Measurements from ENCODE around the gene SERPIND1. TPM values are rescaled to one million over a fixed set of nuclear protein-coding genes. Genes with fewer than 3 reads are reported as not detected.
"Not testable (repeated sequence)": the region's sequence is repeated elsewhere in the genome, so short reads cannot be mapped to it uniquely, and the experiment has no call there.

The SERPIND1 gene, protein sequence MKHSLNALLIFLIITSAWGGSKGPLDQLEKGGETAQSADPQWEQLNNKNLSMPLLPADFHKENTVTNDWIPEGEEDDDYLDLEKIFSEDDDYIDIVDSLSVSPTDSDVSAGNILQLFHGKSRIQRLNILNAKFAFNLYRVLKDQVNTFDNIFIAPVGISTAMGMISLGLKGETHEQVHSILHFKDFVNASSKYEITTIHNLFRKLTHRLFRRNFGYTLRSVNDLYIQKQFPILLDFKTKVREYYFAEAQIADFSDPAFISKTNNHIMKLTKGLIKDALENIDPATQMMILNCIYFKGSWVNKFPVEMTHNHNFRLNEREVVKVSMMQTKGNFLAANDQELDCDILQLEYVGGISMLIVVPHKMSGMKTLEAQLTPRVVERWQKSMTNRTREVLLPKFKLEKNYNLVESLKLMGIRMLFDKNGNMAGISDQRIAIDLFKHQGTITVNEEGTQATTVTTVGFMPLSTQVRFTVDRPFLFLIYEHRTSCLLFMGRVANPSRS
- not detected for total RNA-seq

DNA sequence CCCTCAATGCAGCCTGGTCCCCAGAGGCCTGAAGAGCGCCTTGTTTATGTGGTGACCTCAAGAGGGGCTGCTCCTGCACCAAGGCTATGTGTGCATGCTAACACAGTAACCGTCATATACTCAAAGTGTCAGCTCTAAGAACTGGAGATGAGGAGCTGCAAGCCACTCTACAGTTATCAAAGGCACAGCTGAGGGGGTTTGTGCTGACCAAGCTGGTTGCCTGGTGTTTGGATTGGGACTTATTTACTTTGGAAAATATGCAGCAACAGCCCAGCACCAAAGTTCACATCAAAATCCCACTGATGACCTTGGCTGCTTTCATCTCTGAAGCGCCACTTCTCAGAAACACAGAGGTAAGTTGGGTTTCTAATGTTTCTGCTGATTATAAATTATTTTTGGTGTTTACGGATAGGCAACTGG, at the start of gene SERPIND1:
SERPIND1 (plus strand) TSS at position 321 of the 420 bp plus-strand sequence. CDS start 5,200 bp downstream, outside the sequence.
- no peak for DNase-seq
- no peak within 1 kb of the TSS for H3K27ac Mint-ChIP-seq
- H3K36me3 Mint-ChIP-seq: peaks cover 7% of the 10 kb centered on the region
- H3K4me3 Mint-ChIP-seq: no peak within 1 kb of the TSS
- CTCF ChIA-PET: interaction anchor here (0.8 to 2.0 kb wide), 4 partner anchors 10 to 31 kb away, joined by 3 to 11 read pairs (median 4); no protein-coding TSS in a partner anchor
- peaks cover 6% of the 10 kb centered on the region for H3K4me1 Mint-ChIP-seq (ENCODE audit: low read depth)
- no peaks in the 10 kb centered on the region for H3K27me3 Mint-ChIP-seq
- no peaks in the 10 kb centered on the region for H3K9me3 Mint-ChIP-seq
- POLR2A ChIA-PET: no interaction called here
- intact Hi-C loops (cut with micrococcal nuclease): no loop called here

DNA sequence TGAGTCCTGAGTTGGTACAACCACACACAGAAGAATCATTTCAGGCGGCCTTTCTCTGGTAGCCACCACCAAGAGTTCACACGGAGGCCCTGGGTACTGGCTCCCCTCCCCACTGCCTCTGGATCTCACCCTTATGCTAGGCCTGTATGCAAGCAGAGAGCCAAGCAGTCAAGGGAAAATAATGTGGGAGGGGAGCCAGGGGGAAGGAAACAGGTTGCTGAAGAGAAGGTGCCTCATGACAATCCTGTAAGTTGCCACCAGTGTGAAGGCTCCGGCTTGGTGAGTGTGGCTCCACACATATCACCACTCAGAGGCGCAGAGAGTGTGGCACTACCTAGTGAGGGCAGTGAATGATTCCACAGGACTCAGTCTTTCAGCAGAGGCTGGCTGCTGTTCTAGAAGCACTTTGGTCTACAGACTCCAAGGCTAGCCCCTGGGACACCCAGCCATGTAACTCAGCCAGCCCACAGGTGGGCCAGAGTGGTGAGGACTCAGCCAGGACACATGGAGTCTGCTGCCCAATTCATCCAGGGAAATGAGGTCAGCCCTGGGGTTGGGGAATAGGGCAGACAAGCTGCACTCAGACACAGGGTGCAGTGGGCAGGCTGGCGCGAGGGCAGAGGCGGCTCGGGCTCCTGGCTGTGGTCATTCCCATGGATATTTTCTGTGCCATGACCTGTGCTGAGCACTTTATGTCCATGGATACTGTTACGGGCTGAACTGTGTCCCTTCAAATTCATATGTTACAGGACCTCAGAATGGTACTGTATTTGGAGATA, 49.0 kb upstream of the SERPIND1 start:
- DNase-seq: no peak
- Mint-ChIP-seq H3K4me3 (no peak overlapping the region), H3K9me3 (no peaks in the 10 kb centered on the region), H3K36me3 (peaks cover 29% of the 10 kb centered on the region), H3K27me3 (no peaks in the 10 kb centered on the region), H3K27ac (no peak overlapping the region), H3K4me1 (ENCODE audit: low read depth) (no peaks in the 10 kb centered on the region)
- ChIA-PET CTCF (interaction anchor here (1.5 kb wide), 1 partner anchor 17 kb away, joined by 3 read pairs; no protein-coding TSS in a partner anchor), POLR2A (no interaction called here)
- intact Hi-C loops (cut with micrococcal nuclease): no loop called here

- H3K27me3 Mint-ChIP-seq: no peaks in the 10 kb centered on the region
- H3K9me3 Mint-ChIP-seq: no peaks in the 10 kb centered on the region
- H3K4me1 Mint-ChIP-seq (ENCODE audit: low read depth): no peaks in the 10 kb centered on the region
- no peak for DNase-seq
- no peak overlapping the region for H3K27ac Mint-ChIP-seq
- H3K36me3 Mint-ChIP-seq: peaks cover 30% of the 10 kb centered on the region
- intact Hi-C loops (cut with micrococcal nuclease): no loop called here
- CTCF ChIA-PET: no interaction called here
- POLR2A ChIA-PET: no interaction called here
- H3K4me3 Mint-ChIP-seq: no peak overlapping the region
Observed at GRCh38 chr22:20725987-20726558, 47.8 kb upstream of the SERPIND1 start.

DNA sequence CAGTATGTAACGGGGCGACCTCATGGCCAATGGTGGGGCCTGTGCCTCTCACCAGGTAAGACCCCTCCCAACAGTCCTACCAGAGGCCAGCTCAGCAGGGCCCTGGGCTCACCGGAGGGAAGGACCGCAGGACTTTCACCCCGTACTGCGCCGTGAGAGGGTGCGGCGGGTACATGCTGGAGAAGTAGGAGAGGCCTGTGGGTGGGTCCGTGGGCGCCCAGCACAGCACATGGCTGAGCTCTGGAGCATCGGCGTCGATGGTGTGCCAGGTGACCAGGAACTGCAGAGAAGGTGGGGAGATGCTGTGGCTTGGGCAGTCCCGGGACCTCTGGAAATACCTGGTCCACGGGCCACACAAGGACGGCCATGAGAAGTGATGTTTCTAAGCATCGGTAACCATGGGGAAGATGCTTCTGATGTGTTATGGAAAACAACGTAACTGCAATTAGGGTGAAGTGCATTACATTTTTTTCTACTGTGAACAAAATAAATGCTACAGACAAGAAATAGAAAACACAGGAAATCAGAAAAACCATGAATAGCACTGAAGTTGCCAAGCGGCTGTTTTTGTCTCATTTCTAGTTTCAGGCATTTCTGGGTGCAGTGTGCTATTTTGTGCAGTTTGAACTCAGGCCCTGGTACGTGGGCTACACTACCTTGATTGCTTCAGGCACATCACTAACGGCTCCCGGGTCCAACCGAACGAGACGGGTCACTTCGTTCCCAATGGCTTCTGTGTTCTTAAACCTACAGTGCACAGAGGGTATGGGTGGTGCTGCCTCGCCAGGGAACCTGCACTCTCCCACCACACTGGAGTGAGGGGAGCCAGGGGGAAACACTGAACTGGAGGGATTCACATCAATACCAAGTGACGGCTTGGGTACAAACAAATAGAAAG, 46.5 kb upstream of the SERPIND1 start:
- intact Hi-C loops (cut with micrococcal nuclease): no loop called here
- Mint-ChIP-seq H3K27me3 (no peaks in the 10 kb centered on the region), H3K4me3 (no peak overlapping the region), H3K36me3 (peaks cover 28% of the 10 kb centered on the region), H3K9me3 (no peaks in the 10 kb centered on the region), H3K27ac (no peak overlapping the region), H3K4me1 (ENCODE audit: low read depth) (no peaks in the 10 kb centered on the region)
- ChIA-PET POLR2A (no interaction called here), CTCF (no interaction called here)
- no peak for DNase-seq

DNA sequence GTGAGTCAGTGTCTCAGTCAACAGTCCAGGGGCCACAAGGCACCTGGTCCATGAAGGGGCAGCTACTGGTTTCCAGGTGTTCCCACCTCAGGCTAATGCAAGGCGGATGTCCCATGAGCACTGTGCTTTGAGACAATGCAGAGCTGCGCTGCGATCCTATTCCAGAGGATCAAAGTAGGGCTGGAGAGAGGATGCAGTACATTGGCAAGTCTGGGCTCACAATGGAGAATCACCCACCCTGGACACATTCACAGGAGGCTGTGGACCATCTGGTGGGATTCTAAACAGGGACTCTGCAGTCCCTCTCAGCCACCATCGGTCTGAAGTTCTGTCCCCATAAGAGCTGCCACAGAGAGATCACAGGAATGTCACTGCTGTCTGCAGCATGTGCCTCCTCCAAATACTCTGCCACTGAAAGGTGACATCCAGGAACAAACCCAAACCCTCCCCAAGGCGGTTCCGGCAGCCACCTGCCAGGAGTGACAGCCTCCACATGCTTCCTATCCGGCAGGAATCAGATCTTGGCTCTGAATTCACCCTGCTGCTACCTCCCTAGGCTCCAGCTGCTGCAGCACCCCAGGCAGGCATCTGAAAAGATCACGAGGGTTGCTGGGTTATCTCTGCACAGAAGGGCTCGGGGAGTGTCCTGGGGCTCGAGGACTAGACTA, 45.3 kb upstream of the SERPIND1 start:
- intact Hi-C loops (cut with micrococcal nuclease): no loop called here
- ChIA-PET POLR2A (no interaction called here), CTCF (no interaction called here)
- Mint-ChIP-seq H3K27me3 (no peaks in the 10 kb centered on the region), H3K4me3 (no peak overlapping the region), H3K27ac (no peak overlapping the region), H3K4me1 (ENCODE audit: low read depth) (no peaks in the 10 kb centered on the region), H3K36me3 (peaks cover 28% of the 10 kb centered on the region), H3K9me3 (no peaks in the 10 kb centered on the region)
- no peak for DNase-seq

DNA sequence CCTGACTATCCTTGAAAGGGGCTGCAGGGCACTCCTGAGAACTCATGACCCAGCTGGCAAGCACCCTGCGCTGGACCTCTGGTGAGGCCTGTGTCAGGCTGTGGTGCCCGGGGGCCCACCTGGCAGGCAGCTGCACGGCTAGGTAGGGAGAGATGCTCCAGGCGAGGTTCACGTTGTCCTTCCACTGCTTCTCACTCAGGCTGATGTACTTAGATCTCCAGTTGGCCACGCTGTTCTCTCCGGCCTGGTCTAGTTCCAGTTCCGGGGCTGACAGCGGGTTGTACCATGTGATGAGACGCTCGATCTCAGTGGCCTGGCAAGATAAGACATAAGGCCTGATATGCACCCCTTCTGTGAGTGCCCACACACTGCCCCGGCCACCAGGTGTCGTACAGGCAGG, 44.7 kb upstream of the SERPIND1 start:
- Mint-ChIP-seq H3K27me3 (no peaks in the 10 kb centered on the region), H3K4me3 (no peak overlapping the region), H3K36me3 (peaks cover 28% of the 10 kb centered on the region), H3K9me3 (no peaks in the 10 kb centered on the region), H3K4me1 (ENCODE audit: low read depth) (no peaks in the 10 kb centered on the region), H3K27ac (no peak overlapping the region)
- no peak for DNase-seq
- ChIA-PET POLR2A (no interaction called here), CTCF (no interaction called here)
- intact Hi-C loops (cut with micrococcal nuclease): no loop called here

- H3K9me3 Mint-ChIP-seq; H3K4me3 Mint-ChIP-seq; CTCF ChIA-PET; H3K27ac Mint-ChIP-seq; H3K27me3 Mint-ChIP-seq; DNase-seq; POLR2A ChIA-PET; intact Hi-C loops (cut with micrococcal nuclease); H3K4me1 Mint-ChIP-seq (ENCODE audit: low read depth): not testable (repeated sequence)
- peaks cover 15% of the 10 kb centered on the region for H3K36me3 Mint-ChIP-seq
Observed at GRCh38 chr22:20732431-20732830, 41.5 kb upstream of the SERPIND1 start.

GRCh38 chr22:20735356-20736162, 38.4 kb upstream of the SERPIND1 start:
- H3K4me1 Mint-ChIP-seq (ENCODE audit: low read depth); H3K27ac Mint-ChIP-seq; intact Hi-C loops (cut with micrococcal nuclease); H3K9me3 Mint-ChIP-seq; CTCF ChIA-PET; DNase-seq; POLR2A ChIA-PET; H3K4me3 Mint-ChIP-seq; H3K27me3 Mint-ChIP-seq: not testable (repeated sequence)
- H3K36me3 Mint-ChIP-seq: peaks cover 13% of the 10 kb centered on the region

GRCh38 chr22:20736891-20737290, 37.0 kb upstream of the SERPIND1 start:
- H3K4me3 Mint-ChIP-seq; POLR2A ChIA-PET; H3K27ac Mint-ChIP-seq; H3K27me3 Mint-ChIP-seq; H3K9me3 Mint-ChIP-seq; DNase-seq; H3K4me1 Mint-ChIP-seq (ENCODE audit: low read depth); intact Hi-C loops (cut with micrococcal nuclease); CTCF ChIA-PET: not testable (repeated sequence)
- peaks cover 17% of the 10 kb centered on the region for H3K36me3 Mint-ChIP-seq

GRCh38 chr22:20738394-20739089, 35.4 kb upstream of the SERPIND1 start:
- Mint-ChIP-seq H3K4me1 (ENCODE audit: low read depth) (no peaks in the 10 kb centered on the region), H3K9me3 (no peaks in the 10 kb centered on the region), H3K4me3 (no peak overlapping the region), H3K36me3 (peaks cover 19% of the 10 kb centered on the region), H3K27me3 (no peaks in the 10 kb centered on the region), H3K27ac (no peak overlapping the region)
- POLR2A ChIA-PET: no interaction called here
- CTCF ChIA-PET: no interaction called here
- no peak for DNase-seq
- intact Hi-C loops (cut with micrococcal nuclease): no loop called here
